Adrenal gland (tissue), 5 donors: ENCODE data around the gene DIAPH3.

ENCODE experiments used
- CTCF ChIP-seq, 6 experiments: fragments of 450-650 bp in 4 of 6; fragments of 200-600 bp in 2 of 6; sonication (generic) in 1 of 6; IDR thresholded peaks; 1 replicate in 5 of 6; 2 replicates in 1 of 6; pipeline versions ENCODE4 v1.5.1 to v1.8.0; 2016 to 2021; ENCODE audit warnings: antibody characterized with exemption in 6 of 6, mild to moderate bottlenecking in 2 of 6, moderate library complexity in 1 of 6
- POLR2A ChIP-seq, 2 donors: fragments of 450-650 bp; IDR thresholded peaks; one replicate each; pipeline ENCODE4 v1.6.1; 2017; ENCODE audit warnings: antibody characterized with exemption in 2 of 2, mild to moderate bottlenecking in 2 of 2, moderate library complexity in 1 of 2
- donor health status: DM: no; HTN: no; CAD: no.

- TF ChIP-seq CTCF (IDR thresholded peaks at IDR 0.05) (no peak), POLR2A (IDR thresholded peaks at IDR 0.05) (no peak)
These were observed 7.8 kb downstream of the DIAPH3 start for GRCh38 chr13:60155978-60156377.
